Endothelial cell of umbilical vein (primary cell): ENCODE data around the gene NOL12.

ENCODE experiments used
- CTCF ChIP-seq, 2 donors: IDR thresholded peaks; 1 replicate in 1 of 2; 2 replicates in 1 of 2; pipeline ENCODE4 v1.5.1; 2011; ENCODE audit warnings: low read length in 2 of 2, mild to moderate bottlenecking in 2 of 2, moderate library complexity in 2 of 2, control low read depth in 1 of 2, inconsistent platforms in 1 of 2, low read depth in 1 of 2; ENCODE audit not compliant: insufficient read depth in 1 of 2; ENCODE audit errors: extremely low read depth in 1 of 2
- EZH2 ChIP-seq: IDR thresholded peaks from 2 replicates; pipeline ENCODE4 v1.6.1; 2012; ENCODE audit warnings: borderline replicate concordance, low read depth, mild to moderate bottlenecking, moderate library complexity, low read length, inconsistent platforms; ENCODE audit not compliant: severe bottlenecking
- FOS ChIP-seq: IDR thresholded peaks from 2 replicates; pipeline ENCODE4 v1.6.1; 2011; ENCODE audit warnings: mild to moderate bottlenecking, low read length, moderate library complexity, borderline replicate concordance; ENCODE audit not compliant: insufficient read depth
- GATA2 ChIP-seq: IDR thresholded peaks from 2 replicates; pipeline ENCODE4 v1.7.0; 2011; ENCODE audit warnings: low read depth, mild to moderate bottlenecking, moderate library complexity, mixed read lengths, low read length; ENCODE audit not compliant: insufficient read length, insufficient read depth
- JUN ChIP-seq: IDR thresholded peaks from 2 replicates; pipeline ENCODE4 v1.6.1; 2011; ENCODE audit warnings: borderline replicate concordance, low read depth; ENCODE audit not compliant: insufficient read length, insufficient read depth
- MAX ChIP-seq: IDR thresholded peaks from 2 replicates; pipeline ENCODE4 v1.6.1; 2011; ENCODE audit not compliant: insufficient read depth, insufficient read length
- MYC ChIP-seq: IDR thresholded peaks from one replicate; pipeline ENCODE4 v1.6.1; 2011; ENCODE audit warnings: mild to moderate bottlenecking, low read depth, low read length
- POLR2A ChIP-seq: IDR thresholded peaks from 2 replicates; pipeline ENCODE4 v1.6.1; 2012; ENCODE audit warnings: low read depth, mild to moderate bottlenecking, control low read depth, low read length
- POLR2AphosphoS5 ChIP-seq: IDR thresholded peaks from 2 replicates; pipeline ENCODE4 v1.6.1; 2012; ENCODE audit warnings: low read depth, mild to moderate bottlenecking, control low read depth, low read length, moderate library complexity; ENCODE audit not compliant: insufficient read depth

- TF ChIP-seq CTCF (IDR thresholded peaks at IDR 0.05; ENCODE audit: extremely low read depth in 1 of 2, insufficient read depth in 1 of 2, low read depth in 1 of 2, low read length in 2 of 2) (no peak), POLR2A (no peak), POLR2AphosphoS5 (no peak), EZH2 (no peak), GATA2 (no peak), MAX (no peak), MYC (no peak), JUN (no peak), FOS (no peak)
Measured at GRCh38 chr22:37669586-37669985, 16.6 kb upstream of the NOL12 start.
